GM15510 (cell line): ENCODE measurements around the gene GPRC5A.

Experiments
- POLR2A ChIP-seq: IDR thresholded peaks from 3 replicates; pipeline ENCODE4 v1.6.1; 2011; ENCODE audit warnings: borderline replicate concordance; ENCODE audit not compliant: insufficient read length; ENCODE audit errors: extremely low read depth

Gene GPRC5A

GRCh38 chr12:12919666-12920435 is 28.5 kb downstream of the GPRC5A start:
- TF ChIP-seq POLR2A: no peak

DNA sequence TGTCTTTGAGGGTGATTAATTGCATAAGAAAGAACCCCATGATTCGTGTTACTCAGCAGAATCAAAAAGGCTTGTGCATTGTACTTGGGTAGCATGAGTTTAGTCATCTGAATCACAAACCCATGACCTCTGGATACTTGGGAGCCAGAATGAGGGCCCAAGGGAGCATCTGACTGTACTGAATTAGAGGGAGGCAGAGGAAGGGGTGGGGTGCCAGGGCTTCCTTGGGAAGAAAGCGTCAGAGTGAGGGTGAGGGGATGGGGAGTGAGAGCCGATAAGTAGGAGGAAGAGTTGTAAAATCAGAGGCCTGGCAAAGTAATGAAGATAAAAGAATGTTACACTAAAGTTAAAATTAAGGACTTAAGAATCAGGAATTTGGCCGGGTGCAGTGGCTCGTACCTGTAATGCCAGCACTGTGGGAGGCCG is 30.8 kb downstream of the GPRC5A start:
- TF ChIP-seq POLR2A: no peak

GRCh38 chr12:12922978-12923377 is 31.6 kb downstream of the GPRC5A start:
- no peak for TF ChIP-seq POLR2A

DNA sequence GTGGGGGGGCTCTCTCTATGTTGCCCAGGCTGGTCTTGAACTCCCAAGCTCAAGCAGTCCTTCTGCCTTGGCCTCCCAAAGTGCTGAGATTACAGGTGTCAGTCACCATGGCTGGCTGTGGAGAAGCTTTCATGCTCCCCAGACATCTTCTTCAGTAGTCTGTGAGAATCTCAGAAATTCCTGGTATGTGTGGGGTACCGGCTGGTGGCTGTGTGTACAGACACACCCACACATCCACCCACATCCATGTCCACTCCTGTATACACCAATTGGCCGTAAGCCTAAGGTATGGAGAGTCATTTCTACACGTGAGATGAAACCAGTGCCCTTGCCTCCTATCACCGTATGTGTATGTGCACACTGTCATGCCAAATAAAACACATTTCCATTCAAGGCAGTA is 32.8 kb downstream of the GPRC5A start:
- TF ChIP-seq POLR2A: no peak

DNA sequence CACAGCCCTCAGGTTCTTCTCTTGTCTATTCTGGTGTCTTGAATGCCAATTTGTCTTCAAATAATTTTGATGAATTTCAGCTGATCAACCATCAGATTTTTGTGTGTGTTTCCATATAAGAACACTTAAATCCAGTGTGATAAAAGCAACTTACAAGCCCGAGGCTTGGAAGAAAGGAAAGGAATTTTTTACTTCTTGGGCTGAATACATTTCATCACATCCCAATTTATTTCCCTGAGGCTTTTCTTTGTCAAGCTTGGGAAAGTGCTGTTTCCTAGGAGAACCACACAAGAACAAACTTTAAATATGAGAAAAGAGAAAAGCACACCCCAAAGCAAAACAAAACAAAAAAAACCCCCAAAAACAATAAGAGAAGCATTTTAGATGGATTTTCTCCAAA is 34.0 kb downstream of the GPRC5A start:
- no peak for TF ChIP-seq POLR2A

GRCh38 chr12:12926571-12927071 is 35.3 kb downstream of the GPRC5A start:
- no peak for TF ChIP-seq POLR2A

DNA sequence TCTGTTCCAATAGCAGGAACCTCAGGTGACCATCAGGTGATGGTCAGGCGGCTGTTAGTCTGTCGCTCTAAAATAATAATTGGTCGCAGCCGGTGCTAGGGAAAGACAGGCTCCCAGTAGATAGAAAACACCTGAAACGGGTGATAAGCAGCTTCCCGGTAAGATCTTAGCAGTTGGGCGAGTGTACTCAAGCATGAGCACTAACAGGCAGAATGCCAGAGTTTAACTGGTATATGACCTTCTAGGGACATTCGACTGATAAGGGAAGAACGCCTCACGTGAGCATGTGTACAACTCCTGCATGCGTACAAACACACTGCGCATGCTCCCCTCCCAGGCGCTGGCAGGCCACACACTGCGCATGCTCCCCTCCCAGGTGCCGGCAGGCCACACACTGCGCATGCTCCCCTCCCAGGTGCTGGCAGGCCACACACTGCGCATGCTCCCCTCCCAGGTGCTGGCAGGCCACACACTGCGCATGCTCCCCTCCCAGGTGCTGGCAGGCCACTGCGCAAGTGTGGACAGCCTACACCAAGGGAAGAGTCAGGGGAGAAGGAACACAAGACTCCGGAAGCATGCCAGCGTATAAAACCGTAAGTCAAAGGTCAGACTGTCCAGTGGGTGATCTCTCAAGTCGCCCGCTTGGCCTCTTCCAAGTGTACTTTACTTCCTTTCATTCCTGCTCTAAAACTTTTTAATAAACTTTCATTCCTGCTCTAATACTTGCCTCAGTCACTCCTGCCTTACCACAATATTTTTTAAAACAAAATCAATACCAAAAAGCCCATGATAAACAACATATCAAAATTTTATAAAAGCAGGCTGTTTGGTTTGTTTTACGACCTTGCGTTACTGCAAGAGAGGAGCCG is 36.1 kb downstream of the GPRC5A start:
- TF ChIP-seq POLR2A: no peak

GRCh38 chr12:12929696-12930095 is 38.3 kb downstream of the GPRC5A start:
- no peak for TF ChIP-seq POLR2A

GRCh38 chr12:12930633-12931219 is 39.4 kb downstream of the GPRC5A start:
- no peak for TF ChIP-seq POLR2A

DNA sequence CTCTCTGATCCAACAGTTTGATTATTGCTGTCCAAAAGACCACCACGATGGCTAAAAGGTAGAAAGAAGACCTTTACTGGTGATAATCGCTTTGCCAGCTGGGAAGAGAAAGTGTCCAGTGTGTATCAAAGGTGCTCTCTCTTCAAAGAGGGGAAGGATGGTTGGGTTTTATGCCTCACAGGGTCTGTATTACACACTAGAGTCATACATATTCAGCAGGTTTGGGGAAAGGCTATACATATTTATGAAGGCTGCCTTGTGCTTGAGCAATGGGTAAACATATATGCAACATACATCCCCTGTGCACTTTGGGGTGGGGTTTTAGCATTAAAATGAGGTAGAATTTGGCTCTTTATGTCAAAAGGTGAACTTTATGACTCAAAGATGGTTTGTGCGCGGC is 42.4 kb downstream of the GPRC5A start:
- TF ChIP-seq POLR2A: no peak

DNA sequence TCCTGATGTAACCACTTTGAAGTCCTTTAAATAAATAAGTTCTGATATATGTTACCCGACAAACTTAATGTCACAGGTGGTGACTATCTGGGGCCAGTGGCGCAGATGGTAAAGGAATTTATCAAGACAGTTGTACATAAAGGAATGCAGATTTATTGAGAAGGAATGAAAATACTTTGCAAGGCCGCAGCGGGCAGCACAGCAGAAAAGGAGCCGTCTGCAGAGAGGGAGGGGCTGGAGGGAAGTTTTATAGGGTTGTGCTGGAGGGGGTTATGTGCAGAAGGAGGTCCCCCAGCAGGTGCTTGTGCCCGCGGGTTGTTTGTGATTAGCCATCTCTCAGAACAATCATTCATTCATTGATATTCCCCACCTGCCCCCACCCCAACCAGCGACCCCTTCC is 43.2 kb downstream of the GPRC5A start:
- TF ChIP-seq POLR2A: no peak

GRCh38 chr12:12936983-12937491 is 45.7 kb downstream of the GPRC5A start:
- no peak for TF ChIP-seq POLR2A

GRCh38 chr12:12938541-12938940 is 47.2 kb downstream of the GPRC5A start:
- TF ChIP-seq POLR2A: no peak

- no peak for TF ChIP-seq POLR2A
Measured at GRCh38 chr12:12939888-12940287, 48.5 kb downstream of the GPRC5A start.
